ENCODE measurements around the gene METTL18. TPM values are rescaled to one million over a fixed set of nuclear protein-coding genes. Genes with fewer than 3 reads are reported as not detected.
"Not testable (repeated sequence)": the region's sequence is repeated elsewhere in the genome, so short reads cannot be mapped to it uniquely, and the experiment has no call there.

Gene METTL18
- total RNA-seq, 1 experiment from 2014 or later = 13.3 TPM

GRCh38 chr1:169821500-169821899 is 26.8 kb upstream of the METTL18 start:
- intact Hi-C loops (cut with micrococcal nuclease; ENCODE audit: unreplicated experiment) = no loop called here
- TF ChIP-seq CTCF (IDR thresholded peaks at IDR 0.05; ENCODE audit: unreplicated experiment) = no peak
- peaks cover 5% of the 10 kb centered on the region for H3K36me3 Mint-ChIP-seq (ENCODE audit: insufficient read depth, unreplicated experiment)
- H3K9me3 Mint-ChIP-seq (ENCODE audit: low read depth, unreplicated experiment) = no peaks in the 10 kb centered on the region
- H3K4me3 Mint-ChIP-seq (ENCODE audit: low read depth, unreplicated experiment) = no peak overlapping the region
- DNase-seq = no peak
- CTCF ChIA-PET = no interaction called here
- H3K27ac Mint-ChIP-seq (ENCODE audit: unreplicated experiment) = no peak overlapping the region
- H3K27me3 Mint-ChIP-seq (ENCODE audit: unreplicated experiment) = no peaks in the 10 kb centered on the region
- no peaks in the 10 kb centered on the region for H3K4me1 Mint-ChIP-seq (ENCODE audit: low read depth, unreplicated experiment)
- BruUV-seq (replicated peaks) = no TSS peak

GRCh38 chr1:169816617-169817016 is 21.9 kb upstream of the METTL18 start:
- intact Hi-C loops (cut with micrococcal nuclease; ENCODE audit: unreplicated experiment) = no loop called here
- no peak overlapping the region for H3K4me3 Mint-ChIP-seq (ENCODE audit: low read depth, unreplicated experiment)
- no TSS peak for BruUV-seq (replicated peaks)
- DNase-seq = no peak
- CTCF ChIA-PET = no interaction called here
- no peaks in the 10 kb centered on the region for H3K4me1 Mint-ChIP-seq (ENCODE audit: low read depth, unreplicated experiment)
- no peak overlapping the region for H3K27ac Mint-ChIP-seq (ENCODE audit: unreplicated experiment)
- H3K9me3 Mint-ChIP-seq (ENCODE audit: low read depth, unreplicated experiment) = no peaks in the 10 kb centered on the region
- TF ChIP-seq CTCF (IDR thresholded peaks at IDR 0.05; ENCODE audit: unreplicated experiment) = no peak
- H3K36me3 Mint-ChIP-seq (ENCODE audit: insufficient read depth, unreplicated experiment) = peaks cover 8% of the 10 kb centered on the region
- H3K27me3 Mint-ChIP-seq (ENCODE audit: unreplicated experiment) = no peaks in the 10 kb centered on the region

GRCh38 chr1:169814265-169814664 is 19.6 kb upstream of the METTL18 start:
- Mint-ChIP-seq H3K4me3 (ENCODE audit: low read depth, unreplicated experiment) (no peak overlapping the region), H3K9me3 (ENCODE audit: low read depth, unreplicated experiment) (no peaks in the 10 kb centered on the region), H3K27ac (ENCODE audit: unreplicated experiment) (no peak overlapping the region), H3K27me3 (ENCODE audit: unreplicated experiment) (no peaks in the 10 kb centered on the region), H3K36me3 (ENCODE audit: insufficient read depth, unreplicated experiment) (peaks cover 8% of the 10 kb centered on the region), H3K4me1 (ENCODE audit: low read depth, unreplicated experiment) (no peaks in the 10 kb centered on the region)
- no TSS peak for BruUV-seq (replicated peaks)
- intact Hi-C loops (cut with micrococcal nuclease; ENCODE audit: unreplicated experiment) = no loop called here
- DNase-seq = no peak
- no peak for TF ChIP-seq CTCF (IDR thresholded peaks at IDR 0.05; ENCODE audit: unreplicated experiment)
- CTCF ChIA-PET = no interaction called here

- no TSS peak for BruUV-seq (replicated peaks)
- H3K27me3 Mint-ChIP-seq (ENCODE audit: unreplicated experiment) = no peaks in the 10 kb centered on the region
- H3K27ac Mint-ChIP-seq (ENCODE audit: unreplicated experiment) = no peak overlapping the region
- intact Hi-C loops (cut with micrococcal nuclease; ENCODE audit: unreplicated experiment) = no loop called here
- H3K4me1 Mint-ChIP-seq (ENCODE audit: low read depth, unreplicated experiment) = no peaks in the 10 kb centered on the region
- no peaks in the 10 kb centered on the region for H3K9me3 Mint-ChIP-seq (ENCODE audit: low read depth, unreplicated experiment)
- peaks cover 12% of the 10 kb centered on the region for H3K36me3 Mint-ChIP-seq (ENCODE audit: insufficient read depth, unreplicated experiment)
- no peak for DNase-seq
- no peak overlapping the region for H3K4me3 Mint-ChIP-seq (ENCODE audit: low read depth, unreplicated experiment)
- TF ChIP-seq CTCF (IDR thresholded peaks at IDR 0.05; ENCODE audit: unreplicated experiment) = no peak
- CTCF ChIA-PET = no interaction called here
These were observed 17.4 kb upstream of the METTL18 start for GRCh38 chr1:169812131-169812530.

GRCh38 chr1:169811418-169812035 is 16.8 kb upstream of the METTL18 start:
- H3K36me3 Mint-ChIP-seq (ENCODE audit: insufficient read depth, unreplicated experiment) = peaks cover 12% of the 10 kb centered on the region
- BruUV-seq (replicated peaks); intact Hi-C loops (cut with micrococcal nuclease; ENCODE audit: unreplicated experiment); H3K4me3 Mint-ChIP-seq (ENCODE audit: low read depth, unreplicated experiment); CTCF ChIA-PET; H3K27ac Mint-ChIP-seq (ENCODE audit: unreplicated experiment); H3K27me3 Mint-ChIP-seq (ENCODE audit: unreplicated experiment); H3K4me1 Mint-ChIP-seq (ENCODE audit: low read depth, unreplicated experiment); DNase-seq; H3K9me3 Mint-ChIP-seq (ENCODE audit: low read depth, unreplicated experiment): not testable (repeated sequence)
